Measurements from ENCODE around the gene NID2.

The NID2 gene

GRCh38 chr14:52023518-52023917 lies 45.3 kb downstream of the NID2 start:
- DNase-seq, result peak; percentile 12 to 42

GRCh38 chr14:52021957-52022600 lies 46.8 kb downstream of the NID2 start:
- no peak for DNase-seq

- no peak for DNase-seq
These were observed 47.8 kb downstream of the NID2 start for GRCh38 chr14:52020866-52021717.

DNA sequence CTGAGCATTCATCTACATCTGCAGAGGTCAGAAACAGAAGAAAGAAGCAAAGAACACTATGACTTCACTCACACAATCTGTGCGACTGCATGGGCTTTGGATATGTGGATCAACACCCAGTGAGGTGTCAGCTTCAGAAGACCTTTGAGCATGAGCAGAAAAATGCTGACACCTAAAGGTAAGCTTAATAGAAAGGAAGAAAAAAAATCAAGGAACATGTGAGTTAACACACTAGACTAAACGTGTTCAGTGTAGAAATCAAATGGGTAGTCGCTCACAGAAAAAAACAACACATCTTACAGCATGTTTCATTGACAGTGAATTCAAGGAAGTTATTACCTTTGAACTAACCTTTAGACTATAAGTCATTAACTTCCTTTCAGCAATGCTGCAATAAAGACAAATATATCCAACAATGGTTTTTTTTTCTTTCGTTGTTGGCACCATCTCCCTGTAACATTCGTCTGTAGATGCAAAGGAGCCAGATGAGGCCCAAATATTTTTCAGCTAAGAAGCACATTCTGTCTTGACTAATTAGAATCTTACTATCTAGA lies 48.6 kb downstream of the NID2 start:
- no peak for DNase-seq

DNA sequence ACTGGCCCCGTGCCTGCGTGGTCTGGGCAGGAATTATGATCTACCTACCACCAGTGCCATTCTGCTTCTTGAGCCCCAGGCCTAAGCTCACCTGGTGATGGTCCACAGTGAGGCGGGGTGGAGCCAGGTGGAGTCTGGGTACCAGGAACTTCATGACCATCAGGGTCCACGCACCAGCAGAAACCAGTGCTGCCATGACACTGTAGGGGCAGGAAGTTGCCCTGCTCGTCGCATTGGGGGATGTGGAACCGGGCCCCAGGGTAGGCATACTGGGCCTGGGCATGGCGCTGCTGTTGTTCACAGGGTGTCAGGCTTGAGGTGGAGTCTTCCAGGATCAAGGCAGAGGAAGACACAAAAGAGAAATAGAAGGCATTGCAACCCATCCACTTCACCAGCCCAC lies 49.9 kb downstream of the NID2 start:
- no peak for DNase-seq

- DNase-seq, result no peak
These were observed 50.6 kb downstream of the NID2 start for GRCh38 chr14:52018252-52018651.

DNA sequence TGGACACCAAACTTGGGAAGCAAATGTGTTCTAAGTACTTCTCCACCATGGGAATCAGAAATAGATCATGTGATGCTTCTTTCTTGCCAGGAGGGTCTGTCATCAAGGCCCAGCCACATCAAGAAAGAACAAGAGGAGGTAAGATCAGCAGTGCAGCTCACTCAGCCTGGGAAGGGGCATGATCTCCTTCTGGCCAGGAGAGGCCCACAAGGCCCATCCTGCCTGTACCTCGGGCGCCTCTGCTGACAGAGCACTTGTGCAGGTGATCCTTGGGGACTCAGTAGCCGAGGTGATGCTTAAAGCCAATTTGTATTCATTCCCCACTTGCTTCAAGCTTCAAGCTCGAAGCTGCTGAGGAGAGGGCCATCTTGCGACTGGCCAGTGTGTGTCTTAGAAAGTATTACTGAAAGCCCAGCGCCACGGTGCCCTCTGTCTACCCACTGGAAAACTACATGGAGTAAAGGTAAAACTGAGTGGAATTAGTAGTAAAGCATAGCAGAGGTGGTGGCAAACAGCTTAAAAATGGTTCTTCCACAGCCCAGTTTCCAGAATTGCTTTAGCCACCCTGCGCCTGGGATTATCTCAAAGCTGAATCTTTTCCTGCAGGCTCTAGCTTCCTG lies 53.3 kb downstream of the NID2 start:
- peak; percentile 6 to 56 for DNase-seq

- DNase-seq, result peak in 1 of 2 experiments; percentile 20
These were observed 54.1 kb downstream of the NID2 start for GRCh38 chr14:52014601-52015267.

- DNase-seq, result peak; percentile 12 to 63
These were observed 54.8 kb downstream of the NID2 start for GRCh38 chr14:52013984-52014600.

DNA sequence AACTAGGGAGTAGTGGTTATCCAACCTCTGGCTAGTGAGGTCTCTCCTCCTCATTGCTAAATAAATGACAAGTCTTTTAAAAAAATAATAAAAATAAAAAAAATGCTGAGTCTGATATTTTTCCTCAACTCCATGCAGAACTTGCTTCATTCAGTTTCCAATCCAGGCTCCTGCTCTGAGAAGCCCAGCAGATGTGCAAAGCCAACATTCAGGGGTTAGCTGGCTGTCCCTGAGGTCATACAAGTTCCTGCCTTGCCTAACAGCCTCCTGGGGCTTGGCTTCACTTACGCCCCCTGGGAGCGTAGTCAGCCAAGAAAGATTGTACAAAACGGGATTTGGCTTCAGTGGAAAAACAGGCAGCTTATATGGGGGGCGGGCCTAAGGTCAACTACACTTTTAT lies 56.2 kb downstream of the NID2 start:
- DNase-seq, result peak in 1 of 2 experiments; percentile 14

DNA sequence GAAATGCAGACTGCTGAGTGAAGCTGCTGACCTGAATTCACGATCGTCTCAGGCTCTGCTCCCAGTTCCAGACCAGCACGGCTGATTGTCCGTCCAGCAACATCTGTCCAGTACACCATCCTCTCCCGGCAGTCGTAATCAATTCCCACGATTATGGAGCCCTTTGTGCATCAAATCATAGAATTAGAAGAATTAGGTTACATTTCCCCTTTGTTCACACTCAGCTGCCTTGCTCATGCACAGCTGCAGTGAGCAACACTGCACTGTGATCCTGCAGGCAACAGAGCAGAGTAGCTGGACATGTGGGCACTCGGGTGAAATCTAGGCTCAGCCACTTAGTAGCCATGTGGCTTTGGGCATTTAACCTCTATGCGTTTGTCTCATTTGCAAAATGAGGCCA lies 57.3 kb downstream of the NID2 start:
- no peak for DNase-seq

DNA sequence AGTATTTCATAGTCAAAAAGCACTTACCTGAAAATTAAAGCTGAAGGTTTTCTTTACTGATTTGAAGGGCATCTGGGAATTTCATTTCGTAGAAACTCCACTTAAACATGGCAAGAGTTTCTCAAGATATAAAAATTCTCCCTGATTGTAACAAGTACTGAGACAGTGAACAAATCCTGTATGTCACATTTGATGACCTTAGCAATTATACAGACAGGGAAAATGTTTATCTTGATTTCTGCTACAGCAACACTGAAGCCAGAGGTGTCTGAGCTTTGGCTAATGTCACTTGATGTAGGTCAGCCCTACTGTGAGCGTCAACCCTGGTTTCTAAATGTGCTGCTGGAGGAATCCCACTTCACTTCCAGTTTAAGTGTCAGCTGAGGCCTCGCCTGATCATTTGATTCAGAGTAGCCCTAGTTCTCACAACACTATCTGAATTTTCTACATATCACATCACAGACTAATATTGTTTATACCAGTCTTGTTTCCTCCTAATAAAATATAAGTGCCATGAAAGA lies 58.6 kb downstream of the NID2 start:
- no peak for DNase-seq

GRCh38 chr14:52008136-52008535 lies 60.7 kb downstream of the NID2 start:
- DNase-seq, result no peak

DNA sequence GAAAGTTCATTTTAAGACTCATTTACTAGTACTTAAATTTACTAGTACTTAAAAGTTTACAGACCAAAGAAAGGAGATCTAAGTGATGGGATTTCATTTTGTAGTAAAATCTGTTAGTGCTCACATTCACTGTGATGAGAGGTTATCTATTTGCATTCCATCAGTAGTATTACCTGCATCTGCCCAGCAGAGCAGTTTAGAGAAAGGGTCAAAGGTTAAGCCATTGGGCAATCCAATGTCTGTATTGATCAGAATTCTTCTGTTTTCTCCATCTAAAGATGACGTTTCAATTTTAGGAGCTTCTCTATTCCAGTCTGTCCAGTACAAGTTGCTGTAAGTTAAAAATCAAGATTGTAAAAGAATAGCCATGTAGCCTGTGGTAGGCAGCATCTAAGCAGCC lies 61.2 kb downstream of the NID2 start:
- no peak for DNase-seq

DNA sequence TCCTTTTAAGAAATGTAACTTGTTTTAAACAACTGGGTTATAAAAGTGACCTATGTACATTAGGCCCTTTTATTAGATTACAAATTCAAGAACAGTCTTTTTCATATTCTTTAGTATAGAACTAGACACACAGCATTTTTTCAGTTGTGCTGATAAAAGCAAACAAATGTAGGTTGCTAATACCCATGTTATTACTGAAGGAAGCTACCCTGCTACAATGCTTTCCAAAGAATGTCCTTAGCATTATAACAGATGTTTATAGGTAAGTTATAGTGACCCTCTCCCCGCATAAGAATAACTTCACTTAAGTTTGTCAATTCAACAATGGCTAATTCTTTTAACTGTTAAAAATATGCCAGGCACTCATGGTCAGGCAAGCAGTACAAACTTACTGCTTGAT lies 61.6 kb downstream of the NID2 start:
- DNase-seq, result no peak

DNA sequence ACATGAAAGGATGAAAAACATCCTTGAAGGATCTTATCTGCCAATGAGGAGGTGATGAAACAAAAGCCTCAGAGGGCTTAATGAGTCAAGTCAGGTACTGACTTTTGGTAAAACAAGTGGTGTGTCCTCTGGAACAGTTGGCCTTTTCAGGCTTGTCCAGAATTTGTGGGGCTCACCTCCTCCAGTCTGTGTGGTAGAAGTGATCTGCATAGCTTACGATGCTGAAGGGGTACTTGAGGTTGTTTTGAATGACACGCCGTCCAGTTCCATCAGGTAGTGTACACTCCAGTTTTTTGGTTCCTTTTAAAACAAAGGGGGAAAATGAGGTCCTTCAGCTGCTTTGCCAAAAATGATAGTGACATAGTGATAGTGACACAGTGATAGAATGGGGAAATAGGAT lies 62.5 kb downstream of the NID2 start:
- no peak for DNase-seq

- DNase-seq, result no peak
These were observed 63.2 kb downstream of the NID2 start for GRCh38 chr14:52005625-52006024.

- DNase-seq, result no peak
These were observed 65.5 kb downstream of the NID2 start for GRCh38 chr14:52003324-52003723.

DNA sequence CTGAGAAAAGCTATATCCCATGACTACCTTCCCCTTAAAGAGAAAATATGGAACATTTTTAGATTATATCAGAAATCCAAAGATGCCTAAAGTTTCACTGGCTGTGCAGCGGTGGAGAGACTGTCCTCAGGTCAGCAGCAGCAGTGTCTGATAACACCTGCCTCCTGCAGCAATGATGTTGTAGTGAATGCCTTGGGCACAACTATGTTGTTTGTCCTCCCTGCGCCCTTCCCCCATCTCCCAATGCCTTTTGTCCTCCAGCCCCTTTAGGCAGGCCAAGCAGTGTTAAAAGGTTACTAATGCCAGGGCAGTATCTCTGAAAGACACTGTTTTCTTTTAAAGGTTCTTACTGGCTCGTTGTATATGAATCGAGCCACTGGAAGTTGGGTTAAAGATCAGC lies 66.3 kb downstream of the NID2 start:
- DNase-seq, result no peak

DNA sequence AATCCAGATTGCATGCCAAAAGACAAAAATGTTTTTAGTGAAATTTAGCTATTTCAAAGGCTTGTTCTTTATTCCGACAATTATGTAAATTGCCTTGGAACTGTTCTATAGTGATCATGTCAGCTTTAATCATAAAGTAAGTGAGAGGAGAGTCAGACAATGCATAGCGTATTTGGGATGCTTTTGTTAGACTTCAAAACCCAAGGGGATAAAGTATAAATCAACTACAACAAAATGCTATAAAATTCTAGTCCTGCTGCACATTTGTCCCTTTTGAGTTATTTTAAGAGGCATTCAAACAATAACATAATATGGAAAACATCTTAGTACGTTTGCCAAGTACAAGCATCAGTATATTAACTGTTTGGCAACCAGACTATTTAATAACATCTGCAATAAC lies 68.2 kb downstream of the NID2 start:
- no peak for DNase-seq

- no peak for DNase-seq
These were observed 68.8 kb downstream of the NID2 start for GRCh38 chr14:52000019-52000582.

GRCh38 chr14:51999084-51999483 lies 69.8 kb downstream of the NID2 start:
- DNase-seq, result no peak
